ENCODE measurements around the gene POLR3B. TPM values are rescaled to one million over a fixed set of nuclear protein-coding genes. Genes with fewer than 3 reads are reported as not detected.

The POLR3B gene
- total and polyA plus RNA-seq, 2 of the 13 experiments (the other 11 are each of a cell fraction or from before 2014, with no cell fraction given): 4.8 to 13.1 TPM

- H3K9me3 ChIP-seq (ENCODE audit: low read length): no peaks in the 10 kb centered on the region
- CTCF ChIA-PET (ENCODE audit: low intra/inter-chr PET ratio, low total read pairs): no interaction called here
- POLR2A ChIA-PET: no interaction called here
- ATAC-seq (no peak), FAIRE-seq (no peak), DNase-seq (ENCODE audit: low spot score) (no peak)
- H3K4me1 ChIP-seq (ENCODE audit: insufficient read depth, low read length): no peaks in the 10 kb centered on the region; the same call in 1 of the 2 replicates
- no peak overlapping the region for H3K9ac ChIP-seq (ENCODE audit: insufficient read depth, low read depth, low read length)
- no peak overlapping the region for H3K4me2 ChIP-seq (ENCODE audit: low read depth, low read length)
- intact Hi-C loops (cut with micrococcal nuclease; ENCODE audit: unreplicated experiment): no loop called here
- no peaks in the 10 kb centered on the region for H4K20me1 ChIP-seq (ENCODE audit: insufficient read depth, low read length)
- in situ Hi-C loops (cut with HindIII; ENCODE audit: extremely low pct_ligation_motif_present, low pct_unique_long_range_greater_than_20kb): no loop called here
- no peaks in the 10 kb centered on the region for H3K27me3 ChIP-seq (ENCODE audit: control insufficient read depth in 1 of 2, insufficient read depth in 2 of 2, low read length in 2 of 2)
- peaks cover 11 to 25% of the 10 kb centered on the region in 2 experiments; a peak in 3 of 5 replicates for H3K36me3 ChIP-seq (replicated peaks in 1 of 2; ENCODE audit: control insufficient read depth in 1 of 2, insufficient read depth in 2 of 2, low read length in 2 of 2)
- no peak overlapping the region for H2AFZ ChIP-seq (ENCODE audit: low read length)
- WGBS (ENCODE audit: low lambda C conversion rate): 98% methylated on average over 6 of the region's 6 CpGs
- no TSS peak for BruUV-seq (replicated peaks)
- no peak overlapping the region for H3K27ac ChIP-seq (ENCODE audit: extremely low read length, insufficient read depth, low read length)
- H3K4me3 ChIP-seq (replicated peaks in 1 of 3; ENCODE audit: insufficient read depth in 1 of 3, low read depth in 2 of 3, low read length in 3 of 3): no peak overlapping the region
- no peaks in the 10 kb centered on the region for H3K79me2 ChIP-seq (ENCODE audit: insufficient read depth, low read length)
- TF ChIP-seq SMARCC2 (IDR thresholded peaks at IDR 0.05): no peak
- no peak for TF ChIP-seq ZNF318 (CRISPR knock-in tag; IDR thresholded peaks at IDR 0.05)
- TF ChIP-seq SOX5 (CRISPR knock-in tag; IDR thresholded peaks at IDR 0.05; ENCODE audit: borderline replicate concordance): no peak
- TF ChIP-seq ZBTB44 (CRISPR knock-in tag; IDR thresholded peaks at IDR 0.05): no peak
- TF ChIP-seq SP5 (CRISPR knock-in tag; IDR thresholded peaks at IDR 0.05; ENCODE audit: borderline replicate concordance, low read depth): no peak
- TF ChIP-seq PATZ1 (CRISPR knock-in tag; IDR thresholded peaks at IDR 0.05): no peak
- TF ChIP-seq ZBTB33 (CRISPR knock-in tag; IDR thresholded peaks at IDR 0.05): no peak
- TF ChIP-seq ATF4 (CRISPR knock-in tag; IDR thresholded peaks at IDR 0.05): no peak
- TF ChIP-seq KLF11 (CRISPR knock-in tag; IDR thresholded peaks at IDR 0.05): no peak
- TF ChIP-seq SNAI1 (CRISPR knock-in tag; IDR thresholded peaks at IDR 0.05; ENCODE audit: borderline replicate concordance): no peak
Measured at GRCh38 chr12:106436164-106436563, 78.6 kb downstream of the POLR3B start.
